ENCODE data around the gene ANTKMT. TPM values are rescaled to one million over a fixed set of nuclear protein-coding genes. Genes with fewer than 3 reads are reported as not detected.

Gene ANTKMT
- total and polyA plus RNA-seq, 4 donors = 14.0 to 29.7 (median 19.7) TPM

- H3K4me1 ChIP-seq (ENCODE audit: control insufficient read depth in 4 of 4, insufficient read depth in 4 of 4, low read length in 3 of 4) = peaks cover 22 to 39% (median 30%) of the 10 kb centered on the region in 4 donors
- no peak overlapping the region for H3K27ac ChIP-seq (ENCODE audit: low read depth in 1 of 2, low read length in 2 of 2)
- H3K36me3 ChIP-seq (ENCODE audit: control insufficient read depth in 4 of 4, insufficient read depth in 3 of 4, low read depth in 1 of 4, low read length in 3 of 4) = peaks cover 0 to 2% (median 0%) of the 10 kb centered on the region in 4 donors
- TF ChIP-seq RXRA (IDR thresholded peaks at IDR 0.05) = peak; percentile 65 to 77
- TF ChIP-seq, protein P1, sequence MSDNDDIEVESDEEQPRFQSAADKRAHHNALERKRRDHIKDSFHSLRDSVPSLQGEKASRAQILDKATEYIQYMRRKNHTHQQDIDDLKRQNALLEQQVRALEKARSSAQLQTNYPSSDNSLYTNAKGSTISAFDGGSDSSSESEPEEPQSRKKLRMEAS (IDR thresholded peaks at IDR 0.05) = no peak
- no peak for TF ChIP-seq JUND (IDR thresholded peaks at IDR 0.05)
- peak; percentile 53 for TF ChIP-seq SP1 (IDR thresholded peaks at IDR 0.05)
- TF ChIP-seq, protein P2, sequence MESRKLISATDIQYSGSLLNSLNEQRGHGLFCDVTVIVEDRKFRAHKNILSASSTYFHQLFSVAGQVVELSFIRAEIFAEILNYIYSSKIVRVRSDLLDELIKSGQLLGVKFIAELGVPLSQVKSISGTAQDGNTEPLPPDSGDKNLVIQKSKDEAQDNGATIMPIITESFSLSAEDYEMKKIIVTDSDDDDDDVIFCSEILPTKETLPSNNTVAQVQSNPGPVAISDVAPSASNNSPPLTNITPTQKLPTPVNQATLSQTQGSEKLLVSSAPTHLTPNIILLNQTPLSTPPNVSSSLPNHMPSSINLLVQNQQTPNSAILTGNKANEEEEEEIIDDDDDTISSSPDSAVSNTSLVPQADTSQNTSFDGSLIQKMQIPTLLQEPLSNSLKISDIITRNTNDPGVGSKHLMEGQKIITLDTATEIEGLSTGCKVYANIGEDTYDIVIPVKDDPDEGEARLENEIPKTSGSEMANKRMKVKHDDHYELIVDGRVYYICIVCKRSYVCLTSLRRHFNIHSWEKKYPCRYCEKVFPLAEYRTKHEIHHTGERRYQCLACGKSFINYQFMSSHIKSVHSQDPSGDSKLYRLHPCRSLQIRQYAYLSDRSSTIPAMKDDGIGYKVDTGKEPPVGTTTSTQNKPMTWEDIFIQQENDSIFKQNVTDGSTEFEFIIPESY (IDR thresholded peaks at IDR 0.05) = no peak
- TF ChIP-seq YY1 (IDR thresholded peaks at IDR 0.05) = no peak
- TF ChIP-seq HNF4A (conservative IDR thresholded peaks at IDR 0.05) = peak; percentile 35 to 38
- peak in 1 of 2 donors; percentile 26 for TF ChIP-seq GABPA (IDR thresholded peaks at IDR 0.05 in 1 of 2, conservative IDR thresholded peaks at IDR 0.05 in 1 of 2)
- TF ChIP-seq HNF4G (IDR thresholded peaks at IDR 0.05) = no peak
- TF ChIP-seq, protein P3, sequence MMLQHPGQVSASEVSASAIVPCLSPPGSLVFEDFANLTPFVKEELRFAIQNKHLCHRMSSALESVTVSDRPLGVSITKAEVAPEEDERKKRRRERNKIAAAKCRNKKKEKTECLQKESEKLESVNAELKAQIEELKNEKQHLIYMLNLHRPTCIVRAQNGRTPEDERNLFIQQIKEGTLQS (IDR thresholded peaks at IDR 0.05) = no peak
- TF ChIP-seq REST (IDR thresholded peaks at IDR 0.05) = no peak
- no peak for TF ChIP-seq RAD21 (IDR thresholded peaks at IDR 0.05)
- TF ChIP-seq EGR1 (IDR thresholded peaks at IDR 0.05; ENCODE audit: low read depth in 2 of 2) = no peak
- no peak for TF ChIP-seq FOXA1 (IDR thresholded peaks at IDR 0.05)
- peak overlapping the region in 1 of 3 donors; percentile 74 for H3K4me3 ChIP-seq (ENCODE audit: low read depth in 1 of 3, low read length in 3 of 3)
- no peaks in the 10 kb centered on the region for H3K27me3 ChIP-seq (ENCODE audit: control insufficient read depth in 4 of 4, insufficient read depth in 4 of 4, low read length in 3 of 4)
- WGBS = 16% methylated on average over 12 of the region's 12 CpGs
- DNase-seq (ENCODE audit: low spot score) = peak; percentile 69
- H3K9ac ChIP-seq (ENCODE audit: low read depth in 1 of 2, low read length in 2 of 2) = no peak overlapping the region
- H3K9me3 ChIP-seq (ENCODE audit: control insufficient read depth in 4 of 4, low read length in 3 of 4) = no peaks in the 10 kb centered on the region
Observed at GRCh38 chr16:716200-716568, 4.8 kb upstream of the ANTKMT start.

DNA sequence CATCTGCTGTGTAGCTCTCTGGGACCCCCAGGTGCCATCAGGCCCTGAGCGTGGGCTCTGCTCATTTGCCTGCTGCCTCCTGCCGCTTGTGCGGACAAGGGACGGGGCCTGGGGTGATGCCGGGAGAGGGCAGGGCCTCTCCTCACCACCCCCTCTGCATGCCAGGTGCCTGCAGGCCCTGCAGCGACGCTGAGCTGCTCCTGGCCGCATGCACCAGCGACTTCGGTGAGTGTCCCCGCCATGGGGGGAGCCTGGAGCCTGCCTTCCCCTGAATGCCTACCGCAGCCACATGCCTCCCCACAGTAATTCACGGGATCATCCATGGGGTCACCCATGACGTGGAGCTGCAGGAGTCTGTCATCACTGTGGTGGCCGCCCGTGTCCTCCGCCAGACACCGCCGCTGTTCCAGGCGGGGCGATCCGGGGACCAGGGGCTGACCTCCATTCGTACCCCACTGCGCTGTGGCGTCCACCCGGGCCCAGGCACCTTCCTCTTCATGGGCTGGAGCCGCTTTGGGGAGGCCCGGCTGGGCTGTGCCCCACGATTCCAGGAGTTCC is 4.1 kb upstream of the ANTKMT start:
- no peak for DNase-seq (ENCODE audit: low spot score)
- Histone ChIP-seq H3K4me3 (ENCODE audit: low read depth in 1 of 3, low read length in 3 of 3) (no peak overlapping the region), H3K9ac (ENCODE audit: low read depth in 1 of 2, low read length in 2 of 2) (no peak overlapping the region), H3K4me1 (ENCODE audit: control insufficient read depth in 4 of 4, insufficient read depth in 4 of 4, low read length in 3 of 4) (peaks cover 25 to 44% (median 35%) of the 10 kb centered on the region in 4 donors), H3K27ac (ENCODE audit: low read depth in 1 of 2, low read length in 2 of 2) (no peak overlapping the region), H3K9me3 (ENCODE audit: control insufficient read depth in 4 of 4, low read length in 3 of 4) (no peaks in the 10 kb centered on the region), H3K36me3 (ENCODE audit: control insufficient read depth in 4 of 4, insufficient read depth in 3 of 4, low read depth in 1 of 4, low read length in 3 of 4) (peaks cover 0 to 2% (median 0%) of the 10 kb centered on the region in 4 donors), H3K27me3 (ENCODE audit: control insufficient read depth in 4 of 4, insufficient read depth in 4 of 4, low read length in 3 of 4) (no peaks in the 10 kb centered on the region)
- WGBS = 90% methylated on average over 29 of the region's 29 CpGs
- TF ChIP-seq, protein P1 (IDR thresholded peaks at IDR 0.05) = no peak
- no peak for TF ChIP-seq FOXA2 (IDR thresholded peaks at IDR 0.05)
- no peak for TF ChIP-seq JUND (IDR thresholded peaks at IDR 0.05)
- no peak for TF ChIP-seq SP1 (IDR thresholded peaks at IDR 0.05)
- TF ChIP-seq EGR1 (IDR thresholded peaks at IDR 0.05; ENCODE audit: low read depth in 2 of 2) = no peak
- TF ChIP-seq CTCF (IDR thresholded peaks at IDR 0.05; ENCODE audit: low read depth, low read length, missing input control) = no peak
- TF ChIP-seq YY1 (IDR thresholded peaks at IDR 0.05) = no peak
- TF ChIP-seq GABPA (IDR thresholded peaks at IDR 0.05 in 1 of 2, conservative IDR thresholded peaks at IDR 0.05 in 1 of 2) = no peak
- TF ChIP-seq HNF4A (conservative IDR thresholded peaks at IDR 0.05) = no peak
- no peak for TF ChIP-seq REST (IDR thresholded peaks at IDR 0.05)
- no peak for TF ChIP-seq RXRA (IDR thresholded peaks at IDR 0.05)
- no peak for TF ChIP-seq TAF1 (conservative IDR thresholded peaks at IDR 0.05)
- TF ChIP-seq RAD21 (IDR thresholded peaks at IDR 0.05) = no peak
- no peak for TF ChIP-seq NR2F2 (IDR thresholded peaks at IDR 0.05)
- TF ChIP-seq HNF4G (IDR thresholded peaks at IDR 0.05) = no peak

All from liver (tissue), 9 donors.